ENCODE results near the gene PITX2.

PITX2 gene

GRCh38 chr4:110663738-110664444 lies 41.0 kb upstream of the PITX2 start:
- no peak overlapping the region for H3K4me3 ChIP-seq (replicated peaks; ENCODE audit: low read depth, low read length)
- DNase-seq (ENCODE audit: low read depth) = no peak
- TF ChIP-seq CTCF (IDR thresholded peaks at IDR 0.05; ENCODE audit: low read length, missing control alignments) = no peak

GRCh38 chr4:110663206-110663605 lies 40.3 kb upstream of the PITX2 start:
- no peak overlapping the region for H3K4me3 ChIP-seq (replicated peaks; ENCODE audit: low read depth, low read length)
- no peak for DNase-seq (ENCODE audit: low read depth)
- TF ChIP-seq CTCF (IDR thresholded peaks at IDR 0.05; ENCODE audit: low read length, missing control alignments) = no peak

- H3K4me3 ChIP-seq (replicated peaks; ENCODE audit: low read depth, low read length) = no peak overlapping the region
- DNase-seq (ENCODE audit: low read depth) = no peak
- TF ChIP-seq CTCF (IDR thresholded peaks at IDR 0.05; ENCODE audit: low read length, missing control alignments) = no peak
Observed at GRCh38 chr4:110660755-110661154, 37.9 kb upstream of the PITX2 start.

GRCh38 chr4:110654254-110654635 lies 31.4 kb upstream of the PITX2 start:
- no peak for TF ChIP-seq CTCF (IDR thresholded peaks at IDR 0.05; ENCODE audit: low read length, missing control alignments)
- H3K4me3 ChIP-seq (replicated peaks; ENCODE audit: low read depth, low read length) = no peak overlapping the region
- DNase-seq (ENCODE audit: low read depth) = no peak

GRCh38 chr4:110653321-110654253 lies 30.7 kb upstream of the PITX2 start:
- DNase-seq (ENCODE audit: low read depth) = no peak
- no peak for TF ChIP-seq CTCF (IDR thresholded peaks at IDR 0.05; ENCODE audit: low read length, missing control alignments)
- no peak overlapping the region for H3K4me3 ChIP-seq (replicated peaks; ENCODE audit: low read depth, low read length)

- DNase-seq (ENCODE audit: low read depth) = no peak
- no peak overlapping the region for H3K4me3 ChIP-seq (replicated peaks; ENCODE audit: low read depth, low read length)
- no peak for TF ChIP-seq CTCF (IDR thresholded peaks at IDR 0.05; ENCODE audit: low read length, missing control alignments)
Observed at GRCh38 chr4:110644008-110644407, 21.1 kb upstream of the PITX2 start.
